Measurements from ENCODE around the gene FYN. TPM values are rescaled to one million over a fixed set of nuclear protein-coding genes. Genes with fewer than 3 reads are reported as not detected.

FYN gene
- total RNA-seq, 1 donor from 2014 or later = 121 TPM

DNA sequence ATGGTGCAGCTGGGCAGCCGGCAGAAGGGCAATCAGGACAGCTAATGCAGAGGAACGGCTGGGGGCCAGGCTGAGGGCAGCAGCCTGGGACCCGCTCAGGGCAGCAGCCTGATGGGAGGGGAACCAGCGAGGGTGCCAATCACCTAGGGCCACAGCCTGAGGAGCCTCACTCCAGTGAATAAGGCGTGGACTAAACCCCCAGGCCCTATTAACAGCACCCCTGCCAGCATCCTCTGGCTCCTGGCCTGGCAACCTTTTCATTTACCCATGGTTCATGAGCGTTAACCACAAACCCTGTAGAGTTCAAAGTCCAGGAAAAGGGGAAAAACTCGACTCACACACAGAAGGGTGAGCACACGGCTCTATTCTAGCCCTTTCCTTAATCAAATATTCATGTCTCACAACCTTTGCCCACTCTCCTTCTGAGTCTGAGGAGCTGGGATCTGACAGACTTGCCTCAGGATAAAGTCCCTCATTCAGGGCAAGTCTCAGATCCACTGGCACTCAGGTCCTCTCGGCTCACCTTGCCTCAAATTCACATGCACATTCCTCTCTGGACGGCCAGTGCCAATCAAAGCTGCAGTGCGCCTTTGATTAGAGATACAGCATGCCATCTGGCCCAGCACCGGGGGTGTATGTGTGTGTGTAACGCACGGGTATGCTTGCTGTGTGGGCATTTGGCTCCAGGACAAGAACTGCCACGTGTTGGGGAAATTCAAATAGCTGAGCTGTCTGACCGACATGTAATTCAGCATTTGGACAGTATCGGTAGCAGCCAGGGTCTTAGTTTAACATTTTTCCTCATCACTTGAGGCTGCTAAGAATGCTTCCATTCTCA is 180.7 kb downstream of the FYN start:
- DNase-seq (ENCODE audit: extremely low spot score, unreplicated experiment) = no peak
- TF ChIP-seq, protein P1, sequence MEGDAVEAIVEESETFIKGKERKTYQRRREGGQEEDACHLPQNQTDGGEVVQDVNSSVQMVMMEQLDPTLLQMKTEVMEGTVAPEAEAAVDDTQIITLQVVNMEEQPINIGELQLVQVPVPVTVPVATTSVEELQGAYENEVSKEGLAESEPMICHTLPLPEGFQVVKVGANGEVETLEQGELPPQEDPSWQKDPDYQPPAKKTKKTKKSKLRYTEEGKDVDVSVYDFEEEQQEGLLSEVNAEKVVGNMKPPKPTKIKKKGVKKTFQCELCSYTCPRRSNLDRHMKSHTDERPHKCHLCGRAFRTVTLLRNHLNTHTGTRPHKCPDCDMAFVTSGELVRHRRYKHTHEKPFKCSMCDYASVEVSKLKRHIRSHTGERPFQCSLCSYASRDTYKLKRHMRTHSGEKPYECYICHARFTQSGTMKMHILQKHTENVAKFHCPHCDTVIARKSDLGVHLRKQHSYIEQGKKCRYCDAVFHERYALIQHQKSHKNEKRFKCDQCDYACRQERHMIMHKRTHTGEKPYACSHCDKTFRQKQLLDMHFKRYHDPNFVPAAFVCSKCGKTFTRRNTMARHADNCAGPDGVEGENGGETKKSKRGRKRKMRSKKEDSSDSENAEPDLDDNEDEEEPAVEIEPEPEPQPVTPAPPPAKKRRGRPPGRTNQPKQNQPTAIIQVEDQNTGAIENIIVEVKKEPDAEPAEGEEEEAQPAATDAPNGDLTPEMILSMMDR (IDR thresholded peaks at IDR 0.05) = no peak
- H3K27ac Mint-ChIP-seq (ENCODE audit: unreplicated experiment) = no peak overlapping the region
- H3K27me3 Mint-ChIP-seq (ENCODE audit: unreplicated experiment) = no peaks in the 10 kb centered on the region
- no peaks in the 10 kb centered on the region for H3K9me3 Mint-ChIP-seq (ENCODE audit: unreplicated experiment)
- no peak overlapping the region for H3K4me3 Mint-ChIP-seq (ENCODE audit: unreplicated experiment)
- peaks cover 54% of the 10 kb centered on the region for H3K36me3 Mint-ChIP-seq (ENCODE audit: unreplicated experiment)
- peaks cover 2% of the 10 kb centered on the region for H3K4me1 Mint-ChIP-seq (ENCODE audit: unreplicated experiment)

DNA sequence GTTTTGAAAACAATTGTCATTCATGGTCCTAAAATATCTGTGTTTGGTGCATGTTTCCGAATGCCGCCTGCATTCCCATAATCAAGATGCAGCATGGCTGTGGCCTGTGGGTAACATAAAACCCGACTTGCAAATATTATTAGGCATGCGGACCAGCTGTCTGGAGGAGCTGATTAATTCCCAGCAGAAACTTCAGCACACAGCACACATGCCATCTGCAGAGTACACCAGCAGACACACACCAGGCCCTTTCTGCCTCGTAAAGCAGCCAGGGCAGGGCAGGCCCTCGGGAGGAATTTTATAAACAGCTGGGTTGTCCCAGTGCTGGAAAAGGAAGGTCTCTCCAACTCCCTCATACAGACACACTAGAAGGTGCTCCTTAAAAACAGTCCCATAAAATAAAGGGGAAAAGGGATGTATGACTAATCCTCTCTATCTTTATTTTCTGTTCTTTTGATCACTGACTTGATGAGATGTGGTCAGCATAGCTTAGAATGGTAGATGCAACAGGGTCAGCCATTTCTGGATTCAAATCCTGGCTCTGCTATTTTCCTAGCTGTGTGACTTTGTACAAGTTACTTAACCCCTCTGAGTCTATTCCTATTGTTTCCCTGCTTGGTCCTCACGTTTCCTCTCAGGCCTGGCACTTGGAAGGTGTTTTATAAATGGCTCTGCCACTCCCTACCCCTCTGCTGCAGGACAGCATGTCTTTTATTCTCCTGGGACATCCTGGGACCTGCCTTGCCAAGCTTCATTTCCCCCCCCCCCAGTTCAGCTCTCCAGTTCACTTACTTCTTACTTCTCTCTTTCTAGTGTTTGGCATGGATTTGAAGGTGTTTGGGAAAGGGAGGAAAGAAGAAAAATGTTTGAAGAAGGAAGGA is 181.7 kb downstream of the FYN start:
- peaks cover 58% of the 10 kb centered on the region for H3K36me3 Mint-ChIP-seq (ENCODE audit: unreplicated experiment)
- TF ChIP-seq, protein P1 (IDR thresholded peaks at IDR 0.05) = no peak
- no peak for DNase-seq (ENCODE audit: extremely low spot score, unreplicated experiment)
- no peaks in the 10 kb centered on the region for H3K27me3 Mint-ChIP-seq (ENCODE audit: unreplicated experiment)
- H3K9me3 Mint-ChIP-seq (ENCODE audit: unreplicated experiment) = no peaks in the 10 kb centered on the region
- H3K27ac Mint-ChIP-seq (ENCODE audit: unreplicated experiment) = no peak overlapping the region
- H3K4me1 Mint-ChIP-seq (ENCODE audit: unreplicated experiment) = peaks cover 4% of the 10 kb centered on the region
- no peak overlapping the region for H3K4me3 Mint-ChIP-seq (ENCODE audit: unreplicated experiment)

DNA sequence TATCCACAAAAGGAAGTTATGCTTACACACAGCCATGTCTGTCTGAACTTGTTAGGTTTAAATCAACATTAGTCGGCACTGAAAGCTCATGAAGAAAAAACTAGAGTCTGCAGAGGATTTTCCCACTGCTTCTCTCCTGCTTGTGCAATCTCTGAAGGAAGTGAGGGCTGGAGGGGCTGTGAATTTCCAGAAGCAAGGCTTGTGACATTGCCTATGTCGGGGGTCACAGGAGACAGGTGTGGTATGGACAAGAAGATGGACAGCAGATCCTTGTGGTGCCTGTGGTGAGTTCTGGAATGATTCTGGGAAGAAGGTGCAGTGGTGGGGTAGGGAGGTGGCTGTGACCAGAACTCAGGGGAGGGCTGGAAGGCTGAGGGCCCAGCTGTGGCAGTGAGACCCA is 183.3 kb downstream of the FYN start:
- Mint-ChIP-seq H3K4me1 (ENCODE audit: unreplicated experiment) (peaks cover 14% of the 10 kb centered on the region), H3K9me3 (ENCODE audit: unreplicated experiment) (no peaks in the 10 kb centered on the region), H3K4me3 (ENCODE audit: unreplicated experiment) (no peak overlapping the region), H3K27me3 (ENCODE audit: unreplicated experiment) (no peaks in the 10 kb centered on the region), H3K36me3 (ENCODE audit: unreplicated experiment) (peaks cover 55% of the 10 kb centered on the region), H3K27ac (ENCODE audit: unreplicated experiment) (no peak overlapping the region)
- TF ChIP-seq, protein P1 (IDR thresholded peaks at IDR 0.05) = no peak
- DNase-seq (ENCODE audit: extremely low spot score, unreplicated experiment) = no peak

DNA sequence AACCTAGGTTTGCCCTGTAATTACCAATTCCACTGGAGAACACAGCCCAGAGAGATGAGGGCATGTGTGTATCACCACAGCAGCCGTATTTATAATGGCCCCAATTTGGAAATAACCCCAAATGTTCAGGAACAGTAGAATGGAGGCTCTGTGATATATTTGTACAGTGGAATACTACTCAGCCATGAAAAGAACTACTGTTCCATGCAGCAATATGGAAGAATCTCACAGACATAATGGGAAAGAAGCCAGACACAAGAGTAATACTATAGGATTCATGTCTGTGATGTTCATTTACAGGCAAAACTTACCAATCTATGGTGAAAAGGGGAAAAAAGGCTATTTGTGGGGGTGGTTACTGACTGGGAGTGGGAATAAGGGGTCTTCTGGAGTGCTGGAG is 183.8 kb downstream of the FYN start:
- no peaks in the 10 kb centered on the region for H3K9me3 Mint-ChIP-seq (ENCODE audit: unreplicated experiment)
- TF ChIP-seq, protein P1 (IDR thresholded peaks at IDR 0.05) = no peak
- H3K27ac Mint-ChIP-seq (ENCODE audit: unreplicated experiment) = no peak overlapping the region
- no peak overlapping the region for H3K4me3 Mint-ChIP-seq (ENCODE audit: unreplicated experiment)
- DNase-seq (ENCODE audit: extremely low spot score, unreplicated experiment) = no peak
- H3K27me3 Mint-ChIP-seq (ENCODE audit: unreplicated experiment) = no peaks in the 10 kb centered on the region
- peaks cover 52% of the 10 kb centered on the region for H3K36me3 Mint-ChIP-seq (ENCODE audit: unreplicated experiment)
- H3K4me1 Mint-ChIP-seq (ENCODE audit: unreplicated experiment) = peaks cover 18% of the 10 kb centered on the region

DNA sequence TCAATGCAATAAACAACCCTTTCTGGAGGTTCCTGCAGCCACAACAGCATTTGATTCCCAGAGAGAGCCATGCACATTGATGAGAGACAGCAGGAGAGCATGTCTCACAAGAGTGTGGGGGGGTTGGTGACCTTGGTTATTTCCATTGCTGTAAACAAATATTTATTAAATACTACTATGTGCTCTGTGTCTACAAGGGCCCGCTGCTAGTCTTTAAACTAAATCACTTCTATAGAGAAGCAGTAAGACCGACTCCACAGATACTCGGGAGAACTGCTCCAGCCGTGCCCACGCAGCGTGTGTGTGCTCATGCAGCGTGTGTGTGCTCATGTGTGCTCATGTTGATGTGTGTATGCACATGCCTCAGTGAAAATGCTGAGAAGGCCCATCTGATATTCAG is 184.9 kb downstream of the FYN start:
- Mint-ChIP-seq H3K27me3 (ENCODE audit: unreplicated experiment) (no peaks in the 10 kb centered on the region), H3K4me1 (ENCODE audit: unreplicated experiment) (peaks cover 28% of the 10 kb centered on the region), H3K4me3 (ENCODE audit: unreplicated experiment) (no peak overlapping the region), H3K9me3 (ENCODE audit: unreplicated experiment) (no peaks in the 10 kb centered on the region), H3K36me3 (ENCODE audit: unreplicated experiment) (peaks cover 52% of the 10 kb centered on the region), H3K27ac (ENCODE audit: unreplicated experiment) (no peak overlapping the region)
- TF ChIP-seq, protein P1 (IDR thresholded peaks at IDR 0.05) = no peak
- no peak for DNase-seq (ENCODE audit: extremely low spot score, unreplicated experiment)
